ENCODE measurements around the gene ITPK1.

GRCh38 chr14:92964124-92965109 is 151.3 kb downstream of the ITPK1 start:
- TF ChIP-seq EZH2phosphoT487 (IDR thresholded peaks at IDR 0.05; ENCODE audit: borderline replicate concordance, low read depth, low read length) (no peak), CTCF (conservative IDR thresholded peaks at IDR 0.05; ENCODE audit: low read length) (no peak)

Data from OCI-LY7 (cell line).